ENCODE measurements around the gene ZNF165.
"Not testable (repeated sequence)": the region's sequence is repeated elsewhere in the genome, so short reads cannot be mapped to it uniquely, and the experiment has no call there.

Gene ZNF165

DNA sequence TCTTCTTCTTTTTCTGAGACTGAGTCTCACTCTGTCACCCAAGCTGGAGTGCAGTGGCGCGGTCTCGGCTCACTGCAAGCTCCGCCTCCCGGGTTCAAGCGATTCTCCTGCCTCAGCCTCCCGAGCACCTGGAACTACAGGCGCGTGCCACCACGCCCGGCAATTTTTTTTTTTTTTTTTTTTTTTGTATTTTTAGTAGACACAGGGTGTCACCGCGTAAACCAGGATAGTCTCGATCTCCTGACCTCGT, at the start of gene ZNF165:
ZNF165 (plus strand) TSS at position 188 of the 250 bp plus-strand sequence. CDS start 4,913 bp downstream, outside the sequence.
- not testable (repeated sequence) for DNase-seq (ENCODE audit: extremely low read depth, insufficient read length); H3K27me3 ChIP-seq (replicated peaks; ENCODE audit: control insufficient read depth, insufficient read depth, low read length); H3K36me3 ChIP-seq (ENCODE audit: control insufficient read depth, insufficient read depth, low read length)
- H3K4me3 ChIP-seq (replicated peaks; ENCODE audit: low read depth, low read length), result peak within 1 kb of the TSS; percentile 78

DNA sequence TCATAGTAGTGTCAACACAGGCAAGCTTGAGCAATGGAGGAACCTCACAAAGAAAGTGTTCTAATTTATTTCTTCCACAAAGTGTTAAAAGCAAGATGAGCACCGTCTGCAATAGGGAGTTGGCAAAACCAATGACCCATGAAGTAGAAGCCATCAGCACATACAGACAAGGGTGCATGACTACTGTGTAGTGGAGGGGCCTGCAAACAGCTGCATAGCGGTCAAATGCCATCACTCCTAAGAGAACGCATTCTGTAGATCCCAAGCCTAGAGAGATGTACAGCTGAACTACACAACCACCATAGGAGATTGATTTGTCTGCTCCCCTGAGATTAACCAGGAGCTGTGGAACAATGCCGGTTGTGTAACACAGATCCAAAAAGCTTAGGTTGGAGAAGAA, 26.8 kb upstream of the ZNF165 start:
- no peak for DNase-seq (ENCODE audit: extremely low read depth, insufficient read length)
- Histone ChIP-seq H3K36me3 (ENCODE audit: control insufficient read depth, insufficient read depth, low read length) (no peaks in the 10 kb centered on the region), H3K27me3 (replicated peaks; ENCODE audit: control insufficient read depth, insufficient read depth, low read length) (no peaks in the 10 kb centered on the region), H3K4me3 (replicated peaks; ENCODE audit: low read depth, low read length) (no peak overlapping the region)
- TF ChIP-seq, protein P1, sequence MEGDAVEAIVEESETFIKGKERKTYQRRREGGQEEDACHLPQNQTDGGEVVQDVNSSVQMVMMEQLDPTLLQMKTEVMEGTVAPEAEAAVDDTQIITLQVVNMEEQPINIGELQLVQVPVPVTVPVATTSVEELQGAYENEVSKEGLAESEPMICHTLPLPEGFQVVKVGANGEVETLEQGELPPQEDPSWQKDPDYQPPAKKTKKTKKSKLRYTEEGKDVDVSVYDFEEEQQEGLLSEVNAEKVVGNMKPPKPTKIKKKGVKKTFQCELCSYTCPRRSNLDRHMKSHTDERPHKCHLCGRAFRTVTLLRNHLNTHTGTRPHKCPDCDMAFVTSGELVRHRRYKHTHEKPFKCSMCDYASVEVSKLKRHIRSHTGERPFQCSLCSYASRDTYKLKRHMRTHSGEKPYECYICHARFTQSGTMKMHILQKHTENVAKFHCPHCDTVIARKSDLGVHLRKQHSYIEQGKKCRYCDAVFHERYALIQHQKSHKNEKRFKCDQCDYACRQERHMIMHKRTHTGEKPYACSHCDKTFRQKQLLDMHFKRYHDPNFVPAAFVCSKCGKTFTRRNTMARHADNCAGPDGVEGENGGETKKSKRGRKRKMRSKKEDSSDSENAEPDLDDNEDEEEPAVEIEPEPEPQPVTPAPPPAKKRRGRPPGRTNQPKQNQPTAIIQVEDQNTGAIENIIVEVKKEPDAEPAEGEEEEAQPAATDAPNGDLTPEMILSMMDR (IDR thresholded peaks at IDR 0.05; ENCODE audit: insufficient read depth, low read length, poor library complexity, severe bottlenecking), result no peak

DNA sequence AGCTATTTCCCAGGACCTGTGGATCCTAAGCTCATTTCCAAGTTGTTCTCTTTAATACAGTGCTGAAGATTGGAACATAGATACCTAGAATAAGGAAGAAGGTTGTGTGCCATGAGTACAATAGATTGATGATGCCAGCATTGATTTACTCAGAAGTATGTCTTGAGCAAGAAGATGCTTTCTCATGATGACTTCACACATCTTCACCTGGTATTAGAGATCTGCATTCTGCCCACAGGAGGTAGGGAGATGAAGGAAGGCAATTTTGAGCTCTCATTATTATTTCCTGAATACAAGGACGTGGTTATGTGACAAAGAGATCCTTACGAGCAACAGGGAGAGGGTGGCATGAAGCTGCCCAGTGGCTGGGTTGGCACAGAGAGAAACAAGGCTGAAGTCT, 20.0 kb upstream of the ZNF165 start:
- H3K4me3 ChIP-seq (replicated peaks; ENCODE audit: low read depth, low read length), result no peak overlapping the region
- H3K27me3 ChIP-seq (replicated peaks; ENCODE audit: control insufficient read depth, insufficient read depth, low read length), result no peaks in the 10 kb centered on the region
- TF ChIP-seq, protein P1 (IDR thresholded peaks at IDR 0.05; ENCODE audit: insufficient read depth, low read length, poor library complexity, severe bottlenecking), result no peak
- H3K36me3 ChIP-seq (ENCODE audit: control insufficient read depth, insufficient read depth, low read length), result no peaks in the 10 kb centered on the region
- DNase-seq (ENCODE audit: extremely low read depth, insufficient read length), result no peak

DNA sequence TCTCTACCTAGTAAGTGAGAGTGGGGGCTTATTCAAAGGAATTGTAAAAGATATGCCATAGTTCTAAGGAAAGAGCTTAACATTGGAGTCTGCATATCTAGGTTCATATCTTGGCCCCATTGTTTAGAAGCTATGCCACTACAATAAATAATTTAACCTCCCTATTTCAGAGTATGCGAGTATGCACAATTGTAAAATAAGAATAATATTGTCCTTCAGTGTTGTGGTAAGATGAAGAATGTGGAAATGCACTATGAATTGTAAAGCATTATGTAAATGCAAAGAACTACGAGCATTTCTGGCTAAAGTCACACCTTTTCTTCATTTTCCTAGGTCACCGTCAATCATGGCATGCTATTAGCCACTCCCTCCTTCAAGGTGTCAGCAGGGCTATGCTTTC, 16.1 kb upstream of the ZNF165 start:
- Histone ChIP-seq H3K4me3 (replicated peaks; ENCODE audit: low read depth, low read length) (no peak overlapping the region), H3K27me3 (replicated peaks; ENCODE audit: control insufficient read depth, insufficient read depth, low read length) (no peaks in the 10 kb centered on the region; the same call in 1 of the 2 replicates), H3K36me3 (ENCODE audit: control insufficient read depth, insufficient read depth, low read length) (no peaks in the 10 kb centered on the region)
- TF ChIP-seq, protein P1 (IDR thresholded peaks at IDR 0.05; ENCODE audit: insufficient read depth, low read length, poor library complexity, severe bottlenecking), result no peak
- no peak for DNase-seq (ENCODE audit: extremely low read depth, insufficient read length)

DNA sequence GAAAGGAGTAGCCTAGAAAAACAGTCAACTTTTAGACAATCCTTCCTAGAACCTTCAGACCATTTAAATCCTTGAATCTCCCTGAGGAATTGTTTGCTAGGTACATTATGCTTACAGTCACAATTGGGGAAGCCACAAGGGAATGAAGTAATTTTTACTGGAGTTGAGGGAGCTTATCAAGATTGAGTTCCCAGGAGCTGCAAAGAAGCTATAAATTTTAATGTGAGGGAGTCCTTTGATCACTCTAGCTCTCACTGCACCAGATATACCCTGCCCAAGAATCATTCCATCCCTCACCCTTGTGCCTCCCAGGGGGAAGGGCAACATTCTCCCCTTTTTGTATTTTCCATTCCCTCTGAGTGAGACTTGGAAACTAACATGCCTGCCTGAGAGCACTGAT, 12.3 kb upstream of the ZNF165 start:
- H3K36me3 ChIP-seq (ENCODE audit: control insufficient read depth, insufficient read depth, low read length), result no peaks in the 10 kb centered on the region
- TF ChIP-seq, protein P1 (IDR thresholded peaks at IDR 0.05; ENCODE audit: insufficient read depth, low read length, poor library complexity, severe bottlenecking), result no peak
- no peak overlapping the region for H3K4me3 ChIP-seq (replicated peaks; ENCODE audit: low read depth, low read length)
- no peaks in the 10 kb centered on the region; the same call in 1 of the 2 replicates for H3K27me3 ChIP-seq (replicated peaks; ENCODE audit: control insufficient read depth, insufficient read depth, low read length)
- DNase-seq (ENCODE audit: extremely low read depth, insufficient read length), result no peak

DNA sequence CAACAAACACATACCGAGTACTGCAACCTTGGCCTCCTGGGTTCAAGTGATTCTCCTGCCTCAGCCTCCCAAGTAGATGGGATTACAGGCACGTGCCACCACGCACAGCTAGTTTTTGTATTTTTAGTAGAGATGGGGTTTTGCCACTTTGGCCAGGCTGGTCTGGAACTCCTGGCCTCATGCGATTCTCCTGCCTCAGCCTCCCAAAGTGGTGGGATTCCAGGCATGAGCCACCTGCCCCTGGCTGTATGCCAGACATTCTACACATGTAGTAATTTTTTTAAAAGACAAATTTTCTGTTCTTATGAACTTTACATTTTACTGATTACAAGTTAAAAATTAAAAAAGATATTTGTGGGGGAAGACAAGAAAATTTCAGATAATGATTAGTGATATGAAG, 9.4 kb upstream of the ZNF165 start:
- H3K27me3 ChIP-seq (replicated peaks; ENCODE audit: control insufficient read depth, insufficient read depth, low read length); DNase-seq (ENCODE audit: extremely low read depth, insufficient read length); H3K4me3 ChIP-seq (replicated peaks; ENCODE audit: low read depth, low read length); H3K36me3 ChIP-seq (ENCODE audit: control insufficient read depth, insufficient read depth, low read length): not testable (repeated sequence)

DNA sequence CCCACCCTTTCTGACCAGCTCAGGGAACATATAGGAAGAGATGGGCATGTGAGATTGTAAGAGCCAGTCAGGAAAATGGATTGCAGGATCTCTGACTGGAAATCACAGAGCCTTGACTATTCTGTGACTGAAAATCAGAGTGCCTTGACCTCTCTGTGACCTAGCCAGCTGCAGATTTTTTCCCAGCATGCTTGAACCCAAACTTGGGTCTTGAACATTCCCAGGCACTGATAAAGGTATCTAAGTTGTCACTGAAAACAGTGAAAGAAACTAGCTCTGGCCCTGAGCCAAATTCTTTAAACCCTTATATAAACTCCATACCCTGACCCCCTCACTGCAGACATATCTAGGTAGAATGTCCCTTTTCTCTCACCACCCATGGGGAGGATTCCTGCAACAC, 2.3 kb upstream of the ZNF165 start:
- TF ChIP-seq, protein P1 (IDR thresholded peaks at IDR 0.05; ENCODE audit: insufficient read depth, low read length, poor library complexity, severe bottlenecking), result no peak
- no peak overlapping the region for H3K4me3 ChIP-seq (replicated peaks; ENCODE audit: low read depth, low read length)
- DNase-seq (ENCODE audit: extremely low read depth, insufficient read length), result no peak
- no peaks in the 10 kb centered on the region for H3K27me3 ChIP-seq (replicated peaks; ENCODE audit: control insufficient read depth, insufficient read depth, low read length)
- H3K36me3 ChIP-seq (ENCODE audit: control insufficient read depth, insufficient read depth, low read length), result no peaks in the 10 kb centered on the region
